Testis (tissue), 2 donors: ENCODE results near the gene LTA4H.

Source experiments
- POLR2A ChIP-seq: fragments of 450-650 bp; IDR thresholded peaks from one replicate; pipeline ENCODE4 v1.6.1; 2017; ENCODE audit warnings: antibody characterized with exemption, mild to moderate bottlenecking, moderate library complexity
- TF ChIP-seq, protein P1 (sequence below), 3 experiments: fragments of 450-650 bp in 2 of 3; fragments of 200-600 bp in 1 of 3; sonication (generic) in 1 of 3; IDR thresholded peaks; one replicate each; pipeline ENCODE4 v1.5.1; 2016 to 2019; ENCODE audit warnings: antibody characterized with exemption in 3 of 3, mild to moderate bottlenecking in 2 of 3, moderate library complexity in 1 of 3

DNA sequence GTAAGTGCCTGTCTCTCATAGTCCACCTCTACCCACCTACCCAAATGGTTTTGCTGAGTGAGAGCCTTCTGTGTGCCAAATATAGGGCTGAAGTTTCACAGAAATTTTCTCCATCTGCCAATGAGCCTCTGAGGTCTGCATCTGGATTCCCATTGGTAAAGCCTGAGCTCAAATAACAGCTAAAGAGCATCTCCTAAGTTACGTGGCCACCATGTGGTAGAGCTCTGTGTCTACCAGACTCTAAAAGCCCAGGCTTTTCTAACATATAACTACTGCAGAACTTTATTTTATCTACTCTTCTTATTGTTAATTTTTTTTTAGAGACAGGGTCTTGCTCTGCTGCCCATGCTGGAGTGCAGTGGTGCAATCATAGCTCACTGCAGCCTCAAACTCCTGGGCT lies 76.3 kb downstream of the LTA4H start:
- TF ChIP-seq, protein P1, sequence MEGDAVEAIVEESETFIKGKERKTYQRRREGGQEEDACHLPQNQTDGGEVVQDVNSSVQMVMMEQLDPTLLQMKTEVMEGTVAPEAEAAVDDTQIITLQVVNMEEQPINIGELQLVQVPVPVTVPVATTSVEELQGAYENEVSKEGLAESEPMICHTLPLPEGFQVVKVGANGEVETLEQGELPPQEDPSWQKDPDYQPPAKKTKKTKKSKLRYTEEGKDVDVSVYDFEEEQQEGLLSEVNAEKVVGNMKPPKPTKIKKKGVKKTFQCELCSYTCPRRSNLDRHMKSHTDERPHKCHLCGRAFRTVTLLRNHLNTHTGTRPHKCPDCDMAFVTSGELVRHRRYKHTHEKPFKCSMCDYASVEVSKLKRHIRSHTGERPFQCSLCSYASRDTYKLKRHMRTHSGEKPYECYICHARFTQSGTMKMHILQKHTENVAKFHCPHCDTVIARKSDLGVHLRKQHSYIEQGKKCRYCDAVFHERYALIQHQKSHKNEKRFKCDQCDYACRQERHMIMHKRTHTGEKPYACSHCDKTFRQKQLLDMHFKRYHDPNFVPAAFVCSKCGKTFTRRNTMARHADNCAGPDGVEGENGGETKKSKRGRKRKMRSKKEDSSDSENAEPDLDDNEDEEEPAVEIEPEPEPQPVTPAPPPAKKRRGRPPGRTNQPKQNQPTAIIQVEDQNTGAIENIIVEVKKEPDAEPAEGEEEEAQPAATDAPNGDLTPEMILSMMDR (IDR thresholded peaks at IDR 0.05): no peak
- no peak for TF ChIP-seq POLR2A
